ENCODE data around the gene GALM. TPM values are rescaled to one million over a fixed set of nuclear protein-coding genes. Genes with fewer than 3 reads are reported as not detected.

GALM gene
- 10 to 100 TPM in 1 of 2 donors, 1 to 10 TPM in 1; 7.6 to 17.4 TPM for total RNA-seq
- 1 to 10 TPM; 6.7 to 8.1 TPM for polyA plus RNA-seq (ENCODE audit: insufficient read length in 2 of 2)
- long read RNA-seq, donor 1, partial matches to known transcripts, result 0 of 4 reads
- long read RNA-seq, donor 1, other reads (novel, unspliced or antisense), result 0 of 4 reads
- long read RNA-seq, donor 2, result 0 reads
- long read RNA-seq, donor 3, partial matches to known transcripts, result 0 of 2 reads
- long read RNA-seq, donor 3, other reads (novel, unspliced or antisense), result 0 of 2 reads
- long read RNA-seq, donor 4, transcript GALM-201 (7 exons, 2,484 nt), result major isoform, 7 of 903 reads
- long read RNA-seq, donor 4, partial matches to known transcripts, result 574 of 903 reads
- long read RNA-seq, donor 4, other reads (novel, unspliced or antisense), result 322 of 903 reads

- Histone ChIP-seq H3K27me3 (ENCODE audit: control insufficient read depth, insufficient read depth, low read length) (no peaks in the 10 kb centered on the region), H3K9me3 (ENCODE audit: control insufficient read depth, insufficient read depth, low read length) (no peaks in the 10 kb centered on the region), H3K4me3 (ENCODE audit: low read depth, low read length) (peak within 1 kb of the TSS; percentile 63), H3K27ac (ENCODE audit: low read depth, low read length) (peak within 1 kb of the TSS; percentile 54), H3K4me1 (ENCODE audit: control insufficient read depth, insufficient read depth, low read length) (peaks cover 8% of the 10 kb centered on the region), H3K36me3 (ENCODE audit: control insufficient read depth, insufficient read depth, low read length) (no peaks in the 10 kb centered on the region)
- WGBS (ENCODE audit: insufficient coverage), result 5% methylated on average over 26 of the region's 26 CpGs
- DNase-seq (ENCODE audit: low read depth in 4 of 6, low spot score in 6 of 6), result peak; percentile 72 to 93 (median 78)
Observed at GRCh38 chr2:38665854-38666555, at the start of gene GALM. Gene GALM (plus strand): TSS chr2:38666114. CDS start chr2:38666162, 48 bp downstream.

DNA sequence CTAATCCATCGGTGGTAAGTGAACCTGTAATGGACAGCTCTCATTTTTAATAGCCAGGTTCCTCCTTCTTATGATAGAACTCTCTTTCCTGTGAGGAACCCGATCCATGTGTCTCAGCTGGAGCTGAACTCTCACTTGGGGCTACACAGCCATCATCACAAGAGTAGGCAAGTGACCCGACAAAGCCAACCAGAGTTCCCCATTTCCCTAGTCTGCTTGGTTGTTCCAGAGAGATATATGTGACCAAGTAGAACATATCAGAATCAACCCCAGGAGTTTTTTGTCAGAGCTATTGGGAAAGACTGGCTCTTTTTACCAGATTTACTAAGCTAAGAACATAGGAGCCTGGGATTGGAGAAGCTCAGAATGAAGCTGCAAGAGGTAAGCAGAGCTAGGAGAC lies 48.6 kb upstream of the GALM start:
- no peak for DNase-seq (ENCODE audit: low read depth in 4 of 6, low spot score in 6 of 6)
- Histone ChIP-seq H3K27ac (ENCODE audit: low read depth, low read length) (no peak overlapping the region), H3K4me3 (ENCODE audit: low read depth, low read length) (no peak overlapping the region), H3K9me3 (ENCODE audit: control insufficient read depth, insufficient read depth, low read length) (no peaks in the 10 kb centered on the region), H3K27me3 (ENCODE audit: control insufficient read depth, insufficient read depth, low read length) (no peaks in the 10 kb centered on the region), H3K36me3 (ENCODE audit: control insufficient read depth, insufficient read depth, low read length) (no peaks in the 10 kb centered on the region), H3K4me1 (ENCODE audit: control insufficient read depth, insufficient read depth, low read length) (no peaks in the 10 kb centered on the region)
- 100% methylated on average over 1 of the region's 3 CpGs for WGBS (ENCODE audit: insufficient coverage)

GRCh38 chr2:38619458-38620164 lies 46.3 kb upstream of the GALM start:
- no peak for DNase-seq (ENCODE audit: low read depth in 4 of 6, low spot score in 6 of 6)
- Histone ChIP-seq H3K4me1 (ENCODE audit: control insufficient read depth, insufficient read depth, low read length) (no peaks in the 10 kb centered on the region), H3K4me3 (ENCODE audit: low read depth, low read length) (no peak overlapping the region), H3K9me3 (ENCODE audit: control insufficient read depth, insufficient read depth, low read length) (no peaks in the 10 kb centered on the region), H3K27me3 (ENCODE audit: control insufficient read depth, insufficient read depth, low read length) (no peaks in the 10 kb centered on the region), H3K27ac (ENCODE audit: low read depth, low read length) (peak overlapping the region; percentile 47), H3K36me3 (ENCODE audit: control insufficient read depth, insufficient read depth, low read length) (no peaks in the 10 kb centered on the region)
- 77% methylated on average over 4 of the region's 4 CpGs for WGBS (ENCODE audit: insufficient coverage)

- H3K27me3 ChIP-seq (ENCODE audit: control insufficient read depth, insufficient read depth, low read length), result no peaks in the 10 kb centered on the region
- no peak overlapping the region for H3K27ac ChIP-seq (ENCODE audit: low read depth, low read length)
- 10% methylated on average over 2 of the region's 7 CpGs for WGBS (ENCODE audit: insufficient coverage)
- no peaks in the 10 kb centered on the region for H3K36me3 ChIP-seq (ENCODE audit: control insufficient read depth, insufficient read depth, low read length)
- peak in 1 of 6 donors; percentile 49 for DNase-seq (ENCODE audit: low read depth in 4 of 6, low spot score in 6 of 6)
- H3K9me3 ChIP-seq (ENCODE audit: control insufficient read depth, insufficient read depth, low read length), result no peaks in the 10 kb centered on the region
- no peaks in the 10 kb centered on the region for H3K4me1 ChIP-seq (ENCODE audit: control insufficient read depth, insufficient read depth, low read length)
- H3K4me3 ChIP-seq (ENCODE audit: low read depth, low read length), result no peak overlapping the region
Observed at GRCh38 chr2:38620282-38620977, 45.5 kb upstream of the GALM start.

DNA sequence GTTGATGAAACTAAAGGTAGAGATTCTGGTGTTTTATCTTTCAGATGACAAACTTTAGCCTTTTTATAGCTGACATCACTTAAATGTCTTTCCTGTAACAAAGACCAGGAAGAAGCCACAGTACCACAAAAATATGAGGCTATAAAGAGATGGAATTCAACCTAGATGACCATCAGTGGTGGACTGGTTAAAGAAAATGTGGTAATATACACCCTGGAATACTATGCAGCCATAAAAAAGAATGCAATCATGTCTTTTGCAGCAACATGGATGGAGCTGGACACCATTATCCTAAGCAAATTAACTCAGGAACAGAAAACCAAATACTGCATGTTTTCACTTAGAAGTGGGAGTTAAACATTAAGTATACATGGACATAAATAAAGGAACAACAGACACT lies 44.9 kb upstream of the GALM start:
- Histone ChIP-seq H3K27me3 (ENCODE audit: control insufficient read depth, insufficient read depth, low read length) (no peaks in the 10 kb centered on the region), H3K27ac (ENCODE audit: low read depth, low read length) (no peak overlapping the region)
- no peak for DNase-seq (ENCODE audit: low read depth in 4 of 6, low spot score in 6 of 6)

DNA sequence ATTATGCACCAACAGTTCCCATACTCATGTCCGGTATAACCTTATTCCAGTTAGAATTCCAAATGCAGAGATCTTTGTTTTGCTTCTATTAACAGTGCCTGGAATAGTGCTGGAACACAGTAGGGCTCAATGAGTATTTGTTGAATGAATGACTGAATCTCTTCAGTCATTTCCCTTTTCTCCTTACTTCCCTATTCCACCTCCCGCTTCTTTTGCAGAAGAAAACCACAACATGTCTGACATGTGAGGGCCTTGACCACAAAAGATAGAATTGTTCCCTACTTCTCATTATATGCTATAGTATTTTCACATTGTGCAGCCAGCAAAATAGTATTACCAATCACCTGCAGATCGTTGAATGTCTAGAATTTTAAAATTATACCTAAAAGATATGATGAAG lies 43.7 kb upstream of the GALM start:
- H3K27ac ChIP-seq (ENCODE audit: low read depth, low read length), result no peak overlapping the region
- no peaks in the 10 kb centered on the region for H3K4me1 ChIP-seq (ENCODE audit: control insufficient read depth, insufficient read depth, low read length)
- DNase-seq (ENCODE audit: low read depth in 4 of 6, low spot score in 6 of 6), result no peak
- no peak overlapping the region for H3K4me3 ChIP-seq (ENCODE audit: low read depth, low read length)
- 80% methylated on average over 1 of the region's 3 CpGs for WGBS (ENCODE audit: insufficient coverage)
- no peaks in the 10 kb centered on the region for H3K27me3 ChIP-seq (ENCODE audit: control insufficient read depth, insufficient read depth, low read length)
- H3K36me3 ChIP-seq (ENCODE audit: control insufficient read depth, insufficient read depth, low read length), result no peaks in the 10 kb centered on the region
- no peaks in the 10 kb centered on the region for H3K9me3 ChIP-seq (ENCODE audit: control insufficient read depth, insufficient read depth, low read length)

More for the DNA sequence above, 44.9 kb upstream of the GALM start:
- Histone ChIP-seq H3K4me3 (ENCODE audit: low read depth, low read length) (no peak overlapping the region), H3K36me3 (ENCODE audit: control insufficient read depth, insufficient read depth, low read length) (no peaks in the 10 kb centered on the region), H3K4me1 (ENCODE audit: control insufficient read depth, insufficient read depth, low read length) (no peaks in the 10 kb centered on the region), H3K9me3 (ENCODE audit: control insufficient read depth, insufficient read depth, low read length) (no peaks in the 10 kb centered on the region)

DNA sequence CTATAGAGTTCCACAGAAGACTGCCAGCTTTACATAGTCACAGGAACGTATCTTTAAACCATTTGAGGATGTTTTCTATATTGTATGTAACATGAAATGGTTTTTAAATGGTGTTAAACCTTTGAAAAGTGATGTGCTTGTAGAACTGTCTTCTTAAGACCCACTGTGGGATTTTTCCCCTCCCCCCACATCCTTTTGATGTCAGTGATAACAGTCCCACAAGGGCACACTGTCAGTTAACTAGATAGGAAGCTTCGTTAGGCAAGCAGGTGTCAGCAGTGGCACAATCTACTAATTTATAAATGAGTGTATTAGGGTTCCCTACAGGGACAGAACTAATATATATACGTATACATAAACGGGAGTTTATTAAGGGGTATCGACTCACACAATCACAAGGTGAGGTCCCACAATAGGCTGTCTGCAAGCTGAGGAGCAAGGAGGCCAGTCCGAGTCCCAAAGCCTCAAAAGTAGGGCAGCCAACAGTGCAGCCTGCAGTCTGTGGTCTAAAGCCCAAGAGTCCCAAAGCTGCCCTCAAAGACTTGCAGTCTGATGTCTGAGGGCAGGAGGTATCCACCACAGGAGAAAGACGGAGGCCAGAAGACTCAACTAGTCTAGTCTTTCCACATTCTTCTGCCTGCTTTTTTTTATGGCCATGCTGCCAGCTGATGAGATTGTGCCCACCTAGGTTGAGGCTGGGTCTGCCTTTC lies 39.4 kb upstream of the GALM start:
- DNase-seq (ENCODE audit: low read depth in 4 of 6, low spot score in 6 of 6), result no peak
- Histone ChIP-seq H3K36me3 (ENCODE audit: control insufficient read depth, insufficient read depth, low read length) (no peaks in the 10 kb centered on the region), H3K27me3 (ENCODE audit: control insufficient read depth, insufficient read depth, low read length) (no peaks in the 10 kb centered on the region), H3K4me1 (ENCODE audit: control insufficient read depth, insufficient read depth, low read length) (no peaks in the 10 kb centered on the region), H3K27ac (ENCODE audit: low read depth, low read length) (no peak overlapping the region), H3K4me3 (ENCODE audit: low read depth, low read length) (no peak overlapping the region), H3K9me3 (ENCODE audit: control insufficient read depth, insufficient read depth, low read length) (no peaks in the 10 kb centered on the region)
- WGBS (ENCODE audit: insufficient coverage), result 76% methylated on average over 2 of the region's 7 CpGs

DNA sequence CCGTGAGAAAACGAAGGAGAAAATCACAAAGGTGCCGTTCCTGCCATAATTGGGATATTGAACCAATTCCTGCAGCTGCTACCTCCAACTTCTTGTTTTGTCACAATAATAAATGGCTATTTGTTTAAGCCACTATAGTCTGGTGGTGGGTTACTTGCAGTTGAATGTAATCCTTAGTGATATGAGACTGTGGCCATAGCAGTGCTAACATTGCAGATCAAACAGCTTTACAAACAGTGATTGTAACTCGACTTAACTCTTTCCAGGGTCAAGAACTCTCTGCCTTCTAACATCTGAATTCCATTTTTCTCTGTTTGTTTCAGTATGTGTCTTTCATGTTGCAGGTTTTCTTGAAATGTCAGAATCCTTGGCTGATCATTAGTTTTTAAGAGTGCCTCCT lies 38.5 kb upstream of the GALM start:
- no peaks in the 10 kb centered on the region for H3K36me3 ChIP-seq (ENCODE audit: control insufficient read depth, insufficient read depth, low read length)
- H3K9me3 ChIP-seq (ENCODE audit: control insufficient read depth, insufficient read depth, low read length), result no peaks in the 10 kb centered on the region
- H3K4me3 ChIP-seq (ENCODE audit: low read depth, low read length), result no peak overlapping the region
- no peak for DNase-seq (ENCODE audit: low read depth in 4 of 6, low spot score in 6 of 6)
- H3K27me3 ChIP-seq (ENCODE audit: control insufficient read depth, insufficient read depth, low read length), result no peaks in the 10 kb centered on the region
- 8% methylated on average over 2 of the region's 4 CpGs for WGBS (ENCODE audit: insufficient coverage)
- no peak overlapping the region for H3K27ac ChIP-seq (ENCODE audit: low read depth, low read length)
- no peaks in the 10 kb centered on the region for H3K4me1 ChIP-seq (ENCODE audit: control insufficient read depth, insufficient read depth, low read length)

DNA sequence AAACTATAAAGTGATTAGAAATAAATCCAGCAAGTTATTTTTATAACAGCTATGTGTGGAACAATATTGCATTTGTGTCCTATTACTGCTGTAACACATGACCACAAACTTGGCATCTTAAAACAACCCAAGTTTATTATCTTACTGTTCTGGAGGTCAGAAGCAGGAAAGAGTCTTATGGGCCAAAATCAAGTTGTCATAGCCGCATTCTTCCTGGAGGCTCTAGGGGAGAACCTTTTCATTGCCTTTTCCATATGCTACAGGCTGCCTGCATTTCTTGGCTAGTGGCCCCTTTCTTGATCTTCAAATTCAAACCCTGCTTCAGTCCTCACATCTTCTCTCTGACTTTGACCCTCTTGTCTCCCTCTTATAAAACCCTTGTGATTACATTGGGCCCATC lies 36.2 kb upstream of the GALM start:
- Histone ChIP-seq H3K27ac (ENCODE audit: low read depth, low read length) (no peak overlapping the region), H3K36me3 (ENCODE audit: control insufficient read depth, insufficient read depth, low read length) (no peaks in the 10 kb centered on the region), H3K4me1 (ENCODE audit: control insufficient read depth, insufficient read depth, low read length) (no peaks in the 10 kb centered on the region), H3K27me3 (ENCODE audit: control insufficient read depth, insufficient read depth, low read length) (no peaks in the 10 kb centered on the region), H3K9me3 (ENCODE audit: control insufficient read depth, insufficient read depth, low read length) (no peaks in the 10 kb centered on the region), H3K4me3 (ENCODE audit: low read depth, low read length) (no peak overlapping the region)
- 90% methylated on average over 1 of the region's 1 CpG for WGBS (ENCODE audit: insufficient coverage)
- no peak for DNase-seq (ENCODE audit: low read depth in 4 of 6, low spot score in 6 of 6)

Measured in spinal cord (tissue), 10 donors.